Mesendoderm (in vitro differentiated cells): Measurements from ENCODE around the gene MYLK3.

Experiments used
- DNase-seq: peaks from one replicate; pipeline ENCODE4 v3.0.0; 2013
- H2AK5ac ChIP-seq: 2 replicates; pipeline ENCODE4 v1.6.1; 2013; ENCODE audit warnings: low read length, inconsistent platforms
- H2BK120ac ChIP-seq: 2 replicates; pipeline ENCODE4 v1.6.1; 2013; ENCODE audit warnings: low read depth, mild to moderate bottlenecking, low read length, moderate library complexity, mixed read lengths
- H2BK15ac ChIP-seq: replicated peaks from 2 replicates; pipeline ENCODE4 v1.6.1; 2013; ENCODE audit warnings: low read depth, mild to moderate bottlenecking, moderate library complexity
- H2BK5ac ChIP-seq: 2 replicates; pipeline ENCODE4 v1.6.1; 2013; ENCODE audit warnings: low read length, inconsistent platforms
- H3K18ac ChIP-seq: 2 replicates; pipeline ENCODE4 v1.6.1; 2013; ENCODE audit warnings: mild to moderate bottlenecking, low read length, mixed read lengths
- H3K23ac ChIP-seq: one replicate; pipeline ENCODE4 v1.6.1; 2013; ENCODE audit warnings: low read length
- H3K27ac ChIP-seq: 2 replicates; pipeline ENCODE4 v1.5.1; 2013; ENCODE audit warnings: low read depth, mild to moderate bottlenecking, inconsistent platforms, low read length, moderate library complexity
- H3K27me3 ChIP-seq: 2 replicates; pipeline ENCODE4 v1.6.1; 2013; ENCODE audit warnings: low read length, control low read depth, mild to moderate bottlenecking, inconsistent platforms; ENCODE audit not compliant: insufficient read depth, poor library complexity
- H3K36me3 ChIP-seq: 2 replicates; pipeline ENCODE4 v1.6.1; 2013; ENCODE audit warnings: low read length, inconsistent platforms; ENCODE audit not compliant: control insufficient read depth, insufficient read depth
- H3K4ac ChIP-seq: one replicate; pipeline ENCODE4 v1.6.1; 2013; ENCODE audit warnings: low read depth, mild to moderate bottlenecking, low read length, moderate library complexity
- H3K4me1 ChIP-seq: 2 replicates; pipeline ENCODE4 v1.6.1; 2013; ENCODE audit warnings: low read depth, low read length, inconsistent platforms; ENCODE audit not compliant: control insufficient read depth
- H3K4me2 ChIP-seq: 2 replicates; pipeline ENCODE4 v1.6.1; 2013; ENCODE audit warnings: low read length
- H3K4me3 ChIP-seq: 2 replicates; pipeline ENCODE4 v1.5.1; 2013; ENCODE audit warnings: mild to moderate bottlenecking, low read length
- H3K56ac ChIP-seq: one replicate; pipeline ENCODE4 v1.6.1; 2013; ENCODE audit warnings: low read length
- H3K79me1 ChIP-seq: 2 replicates; pipeline ENCODE4 v1.6.1; 2013; ENCODE audit warnings: low read length, inconsistent platforms
- H3K79me2 ChIP-seq: 2 replicates; pipeline ENCODE4 v1.6.1; 2013; ENCODE audit warnings: mild to moderate bottlenecking, low read length; ENCODE audit not compliant: control insufficient read depth, insufficient read depth
- H3K9ac ChIP-seq: 2 replicates; pipeline ENCODE4 v1.6.1; 2013; ENCODE audit warnings: low read length, inconsistent platforms
- H4K5ac ChIP-seq: one replicate; pipeline ENCODE4 v1.6.1; 2013; ENCODE audit warnings: low read length
- H4K8ac ChIP-seq: one replicate; pipeline ENCODE4 v1.6.1; 2013; ENCODE audit warnings: low read depth, mild to moderate bottlenecking, control low read depth, low read length, moderate library complexity
- WGBS: extraction: QIAGEN DNeasy Blood & Tissue Kit; methylation state at CpG from one replicate; pipeline ENCODE4 v1.1.7; 2013; ENCODE audit warnings: low lambda C conversion rate, missing lambda C conversion rate; ENCODE audit not compliant: insufficient coverage; ENCODE audit errors: extremely low coverage; 5-methylcytosine and 5-hydroxymethylcytosine counted together

MYLK3 gene

DNA sequence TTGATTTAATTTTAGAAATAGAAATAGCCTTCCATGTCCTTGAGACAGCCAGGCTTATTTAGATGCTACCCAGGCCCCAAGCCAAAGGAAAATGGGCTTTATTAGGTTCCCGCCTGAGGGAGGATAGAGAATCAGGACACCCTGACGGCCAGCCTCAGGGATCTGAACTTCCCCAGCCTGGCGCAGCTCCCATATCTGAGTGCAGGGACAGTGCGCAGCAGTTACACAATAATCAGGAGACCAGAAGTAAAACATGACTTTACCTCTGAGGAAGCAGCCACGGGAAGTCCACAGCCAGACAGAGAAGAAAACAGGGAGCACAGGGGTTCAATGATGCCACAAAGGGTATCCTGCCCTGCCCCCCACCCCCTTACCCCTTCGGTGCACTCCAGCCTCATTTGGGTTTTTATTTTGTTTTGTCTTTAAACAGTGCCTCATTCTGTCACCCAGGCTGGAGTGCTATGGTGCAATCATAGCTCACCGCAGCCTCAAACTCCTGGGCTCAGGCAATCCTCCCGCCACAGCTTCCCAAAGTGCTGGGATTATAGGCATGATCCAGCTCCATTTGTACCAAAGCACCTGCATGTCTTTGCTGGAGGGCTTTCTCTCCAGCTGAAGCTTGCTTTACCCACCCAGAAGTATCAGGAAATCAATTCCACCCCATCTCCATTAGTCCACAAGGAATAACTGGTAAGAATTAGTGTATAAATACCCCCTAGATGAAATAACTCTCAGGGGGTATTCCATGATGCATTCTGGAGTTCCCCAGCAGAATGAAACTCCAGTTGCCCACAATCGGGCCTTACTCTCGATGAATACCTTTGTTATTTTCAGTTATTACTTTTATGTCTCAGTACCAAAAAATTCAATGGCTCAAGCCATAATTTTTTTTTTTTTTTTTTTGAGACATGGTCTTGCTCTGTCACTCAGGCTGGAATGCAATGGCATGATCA is 36.8 kb downstream of the MYLK3 start:
- Histone ChIP-seq H3K4me3 (no peak overlapping the region), H3K23ac (no peak overlapping the region)
- WGBS = no CpG with 5 or more reads among the region's 10 CpGs

DNA sequence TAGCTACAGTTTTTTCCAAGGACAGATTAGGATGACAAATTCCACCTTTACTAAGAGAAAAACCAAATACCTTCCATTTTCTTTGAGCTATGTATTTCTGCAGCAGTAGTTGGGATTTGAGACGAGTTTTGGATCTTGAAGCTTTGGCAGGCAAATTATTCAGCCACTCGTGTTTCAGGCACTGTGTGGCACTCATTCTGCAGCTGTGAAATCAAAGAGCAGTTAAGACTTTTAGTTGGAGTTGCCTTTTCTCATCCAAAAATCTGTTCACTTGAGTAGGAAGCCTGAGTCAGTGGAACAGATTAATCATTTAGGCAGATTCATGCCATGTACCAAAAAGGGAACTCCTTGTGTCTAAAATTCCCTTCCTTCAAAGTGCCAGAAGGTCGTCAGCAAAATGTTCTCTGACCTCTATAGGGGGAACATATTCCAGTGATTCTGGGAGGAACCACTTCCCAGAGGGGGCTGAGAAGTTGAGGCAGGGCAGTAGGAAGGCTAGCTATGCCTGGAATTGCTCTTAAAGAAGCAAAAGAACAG is 38.6 kb downstream of the MYLK3 start:
- no peak overlapping the region for H3K18ac ChIP-seq
- H3K27me3 ChIP-seq = no peaks in the 10 kb centered on the region
- no peak overlapping the region for H2AK5ac ChIP-seq
- H4K5ac ChIP-seq = no peak overlapping the region
- H3K36me3 ChIP-seq = no peaks in the 10 kb centered on the region
- no peaks in the 10 kb centered on the region for H3K79me2 ChIP-seq
- H3K4me2 ChIP-seq = no peak overlapping the region
- H3K56ac ChIP-seq = no peak overlapping the region
- H2BK120ac ChIP-seq = no peak overlapping the region
- WGBS = no CpG with 5 or more reads among the region's 3 CpGs
- no peak overlapping the region for H3K27ac ChIP-seq
- H3K23ac ChIP-seq = no peak overlapping the region
- H2BK15ac ChIP-seq = no peak overlapping the region
- H3K4me3 ChIP-seq = no peak overlapping the region
- H4K8ac ChIP-seq = no peak overlapping the region
- no peaks in the 10 kb centered on the region for H3K4me1 ChIP-seq
- H2BK5ac ChIP-seq = no peak overlapping the region
- no peak overlapping the region for H3K4ac ChIP-seq
- H3K9ac ChIP-seq = no peak overlapping the region
- H3K79me1 ChIP-seq = no peaks in the 10 kb centered on the region
- no peak for DNase-seq

More for the DNA sequence above, 36.8 kb downstream of the MYLK3 start:
- Histone ChIP-seq H2BK120ac (no peak overlapping the region), H4K5ac (no peak overlapping the region), H3K18ac (no peak overlapping the region), H4K8ac (no peak overlapping the region), H3K4me2 (no peak overlapping the region), H3K79me1 (no peaks in the 10 kb centered on the region), H3K79me2 (no peaks in the 10 kb centered on the region), H3K4ac (no peak overlapping the region), H3K9ac (no peak overlapping the region), H3K27ac (no peak overlapping the region), H2BK5ac (no peak overlapping the region), H2BK15ac (no peak overlapping the region), H2AK5ac (no peak overlapping the region), H3K27me3 (no peaks in the 10 kb centered on the region), H3K36me3 (no peaks in the 10 kb centered on the region), H3K56ac (no peak overlapping the region), H3K4me1 (no peaks in the 10 kb centered on the region)
- DNase-seq = no peak

- Histone ChIP-seq H3K23ac (no peak overlapping the region), H3K4me2 (no peak overlapping the region), H4K5ac (no peak overlapping the region), H2AK5ac (no peak overlapping the region), H3K9ac (no peak overlapping the region), H3K4me1 (no peaks in the 10 kb centered on the region), H3K4me3 (no peak overlapping the region), H3K56ac (no peak overlapping the region), H3K27me3 (no peaks in the 10 kb centered on the region), H3K36me3 (no peaks in the 10 kb centered on the region), H3K27ac (no peak overlapping the region), H2BK5ac (no peak overlapping the region), H2BK120ac (no peak overlapping the region), H3K79me2 (no peaks in the 10 kb centered on the region), H3K79me1 (no peaks in the 10 kb centered on the region), H3K4ac (no peak overlapping the region), H3K18ac (no peak overlapping the region), H2BK15ac (no peak overlapping the region), H4K8ac (no peak overlapping the region)
- WGBS = no CpG with 5 or more reads among the region's 1 CpG
- no peak for DNase-seq
These were observed 41.5 kb downstream of the MYLK3 start for GRCh38 chr16:46706642-46707041.

DNA sequence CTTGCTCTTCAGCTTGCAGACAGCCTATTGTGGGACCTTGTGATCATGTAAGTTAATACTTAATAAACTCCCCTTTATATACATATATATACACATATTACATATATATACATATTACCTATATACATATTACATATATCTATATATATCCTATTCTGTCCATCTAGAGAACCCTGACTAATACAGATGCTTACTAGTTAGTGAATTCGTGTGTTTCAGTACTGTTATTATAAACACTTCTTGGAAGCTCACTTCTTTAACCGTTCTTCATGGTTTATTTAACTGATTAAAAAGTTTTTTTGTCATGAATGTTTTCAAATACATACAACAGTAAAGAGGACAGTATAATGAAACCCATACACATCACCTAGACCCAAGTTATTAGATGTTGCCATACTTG is 46.1 kb downstream of the MYLK3 start:
- no peak overlapping the region for H3K56ac ChIP-seq
- H2BK120ac ChIP-seq = no peak overlapping the region
- no peaks in the 10 kb centered on the region for H3K27me3 ChIP-seq
- no peak overlapping the region for H4K8ac ChIP-seq
- no peak overlapping the region for H3K4me3 ChIP-seq
- H3K23ac ChIP-seq = no peak overlapping the region
- no peak overlapping the region for H3K4ac ChIP-seq
- H3K4me2 ChIP-seq = no peak overlapping the region
- H4K5ac ChIP-seq = no peak overlapping the region
- H2BK15ac ChIP-seq = no peak overlapping the region
- H3K79me2 ChIP-seq = no peaks in the 10 kb centered on the region
- no peak overlapping the region for H2BK5ac ChIP-seq
- no peak overlapping the region for H2AK5ac ChIP-seq
- no peaks in the 10 kb centered on the region for H3K79me1 ChIP-seq
- no CpG with 5 or more reads among the region's 2 CpGs for WGBS
- H3K18ac ChIP-seq = no peak overlapping the region
- H3K27ac ChIP-seq = no peak overlapping the region
- H3K4me1 ChIP-seq = no peaks in the 10 kb centered on the region
- peaks cover 7% of the 10 kb centered on the region for H3K36me3 ChIP-seq
- no peak overlapping the region for H3K9ac ChIP-seq
- no peak for DNase-seq

- Histone ChIP-seq H3K4me1 (no peaks in the 10 kb centered on the region), H3K36me3 (peaks cover 8% of the 10 kb centered on the region), H2BK15ac (no peak overlapping the region), H4K8ac (no peak overlapping the region), H2AK5ac (no peak overlapping the region), H3K18ac (no peak overlapping the region), H3K23ac (no peak overlapping the region), H3K79me1 (no peaks in the 10 kb centered on the region), H3K56ac (no peak overlapping the region), H3K4me2 (no peak overlapping the region), H3K27me3 (no peaks in the 10 kb centered on the region), H2BK5ac (no peak overlapping the region), H2BK120ac (no peak overlapping the region), H3K9ac (no peak overlapping the region), H4K5ac (no peak overlapping the region), H3K4ac (no peak overlapping the region), H3K27ac (no peak overlapping the region), H3K4me3 (no peak overlapping the region), H3K79me2 (no peaks in the 10 kb centered on the region)
- no CpG with 5 or more reads among the region's 4 CpGs for WGBS
- no peak for DNase-seq
These were observed 46.5 kb downstream of the MYLK3 start for GRCh38 chr16:46701615-46702014.
